GDM1 (cell line): ENCODE results near the gene C19orf85.

Source experiments
- DNase-seq: peaks from one replicate; lab custom pipeline; 2025; lab: John Stamatoyannopoulos, UW

C19orf85 gene

DNA sequence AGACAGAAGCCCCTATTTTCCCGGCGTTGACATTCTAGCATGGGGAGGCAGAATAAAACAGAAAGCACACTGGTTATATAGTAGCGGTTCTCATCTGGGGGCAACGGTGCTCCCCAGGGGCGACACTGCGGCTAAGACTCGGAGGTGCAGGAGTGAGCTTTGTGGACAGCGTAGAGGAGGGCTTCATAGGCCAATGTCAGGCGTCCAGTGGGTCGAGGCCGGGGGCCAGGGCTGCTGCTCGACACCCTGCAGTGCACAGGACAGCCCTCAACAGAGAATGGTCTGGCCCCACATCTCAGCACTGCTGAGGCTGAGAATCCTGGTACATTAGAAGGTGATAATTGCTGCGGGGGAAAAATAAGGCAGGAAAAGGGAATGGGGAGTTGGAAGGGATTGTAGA is 13.4 kb upstream of the C19orf85 start:
- DNase-seq, result no peak

DNA sequence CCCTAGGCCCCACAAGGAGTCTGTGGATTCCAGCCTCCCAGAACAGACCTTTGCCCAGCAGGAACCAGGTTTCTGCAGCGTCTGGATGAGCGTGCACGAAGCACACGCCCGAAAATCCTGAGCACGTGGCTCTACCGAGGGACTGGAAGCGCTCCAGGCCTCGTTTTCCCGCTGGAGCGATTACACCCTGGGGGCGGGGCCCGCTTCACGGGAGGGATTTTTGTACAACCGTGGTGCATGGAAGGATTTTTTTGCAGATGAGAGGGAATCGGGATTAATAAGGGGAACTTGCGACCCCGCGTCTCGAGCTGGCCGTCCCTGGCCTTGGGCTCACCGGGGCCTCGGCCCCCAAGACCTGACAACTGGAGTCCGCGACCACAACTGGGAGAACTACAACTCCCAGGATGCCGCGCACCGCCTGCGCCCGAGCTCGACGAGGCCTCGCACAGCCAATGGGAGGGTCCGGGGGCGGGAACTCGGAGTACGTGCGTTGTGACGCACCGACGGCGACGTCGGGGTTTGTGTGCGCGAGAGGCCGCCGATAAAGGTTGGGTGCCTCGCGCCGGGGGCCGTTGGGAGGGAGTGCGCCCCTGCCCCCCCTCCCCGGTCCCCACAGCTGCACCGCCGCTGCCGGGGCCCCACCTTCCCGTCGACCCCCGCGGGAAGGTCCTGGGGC is 11.7 kb upstream of the C19orf85 start, which contains the start of gene ZNF628:
Gene ZNF628, plus strand, starts transcription at position 518 of the 676 bp plus-strand sequence. CDS start 3,294 bp downstream, outside the sequence.
- DNase-seq, result peak; percentile 98

DNA sequence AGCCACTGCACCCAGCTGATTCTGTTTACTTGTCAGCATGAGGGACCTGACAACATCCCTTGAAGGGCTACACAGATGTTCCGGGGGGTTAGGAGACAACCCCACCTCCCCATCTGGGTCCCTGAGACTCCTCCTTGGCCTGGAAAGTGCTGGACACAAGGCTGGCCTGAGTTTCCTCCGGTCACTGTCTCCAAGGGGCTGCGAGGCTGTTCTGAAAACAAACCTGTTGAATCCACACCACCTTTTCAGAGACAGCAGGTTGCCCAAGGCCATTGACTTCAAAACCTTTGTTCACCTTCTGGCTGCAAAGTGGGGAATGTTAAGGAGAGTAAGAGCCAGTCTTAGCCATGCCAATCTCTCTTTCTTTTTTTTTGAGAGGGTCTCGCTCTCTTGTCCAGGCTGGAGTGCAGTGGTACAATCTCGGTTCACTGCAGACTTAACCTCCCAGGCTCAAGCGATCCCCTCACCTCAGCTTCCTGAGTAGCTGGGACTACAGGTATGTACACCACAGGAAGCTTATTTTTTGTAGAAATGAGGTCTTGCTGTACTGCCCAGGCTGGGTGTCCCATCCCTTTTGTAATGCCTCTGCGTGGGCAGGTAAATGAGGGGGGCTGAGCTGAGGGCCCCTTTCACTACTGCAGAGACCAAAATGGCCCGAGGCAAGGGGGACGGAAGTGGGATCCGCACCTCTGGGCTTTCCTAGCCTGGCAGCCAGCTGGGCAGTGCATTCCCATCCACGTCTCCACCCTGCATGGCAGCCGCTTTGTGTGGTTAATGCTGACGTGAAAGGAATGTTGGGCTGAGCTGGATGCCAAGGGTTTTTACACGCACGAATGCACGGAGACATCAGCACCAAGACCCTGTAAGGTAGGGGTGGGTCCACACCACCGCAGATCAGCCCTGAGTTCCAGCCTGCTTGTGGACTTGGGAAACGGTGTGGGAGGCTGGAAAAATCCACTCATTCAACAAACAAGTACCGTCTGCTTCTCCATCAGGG is 10.0 kb upstream of the C19orf85 start:
- DNase-seq, result no peak

DNA sequence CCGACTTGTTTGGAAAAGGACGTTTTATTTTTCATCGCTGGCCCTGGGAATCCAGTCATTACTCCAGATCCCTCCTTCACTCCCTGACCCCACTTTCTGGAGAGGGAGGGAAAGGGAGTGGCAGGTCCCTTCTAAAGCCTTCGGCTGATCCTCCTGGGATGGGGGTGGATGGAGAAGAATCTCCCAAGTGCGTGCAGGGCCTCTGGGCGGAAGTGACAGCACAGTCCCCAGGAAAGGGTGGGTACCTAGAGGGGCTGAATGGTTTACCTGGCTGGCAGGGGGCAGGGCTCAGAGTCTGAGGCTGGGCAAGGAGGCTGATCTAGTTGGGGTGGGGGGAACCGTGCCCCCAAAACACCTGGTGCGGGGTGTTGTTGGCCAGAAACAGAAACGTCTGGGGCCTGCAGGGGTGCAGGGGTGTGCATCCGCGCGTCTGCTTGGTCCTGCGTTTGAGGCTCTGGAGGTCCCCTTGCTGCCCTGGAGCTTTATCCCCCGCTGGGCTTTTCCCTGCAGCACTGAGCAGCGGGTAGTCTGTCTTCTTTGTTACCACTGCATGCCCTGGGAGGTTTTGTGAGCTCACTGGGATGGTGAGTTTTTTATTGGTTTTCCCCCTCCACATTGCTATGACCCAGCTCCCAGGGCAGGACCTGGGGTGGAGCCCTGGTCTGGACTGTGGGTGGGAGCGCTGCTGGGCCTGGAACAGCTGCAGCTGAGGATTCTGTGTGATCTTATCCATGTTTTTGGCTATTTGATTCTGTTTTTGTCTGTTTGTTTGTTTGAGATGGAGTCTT is 8.9 kb upstream of the C19orf85 start:
- no peak for DNase-seq

DNA sequence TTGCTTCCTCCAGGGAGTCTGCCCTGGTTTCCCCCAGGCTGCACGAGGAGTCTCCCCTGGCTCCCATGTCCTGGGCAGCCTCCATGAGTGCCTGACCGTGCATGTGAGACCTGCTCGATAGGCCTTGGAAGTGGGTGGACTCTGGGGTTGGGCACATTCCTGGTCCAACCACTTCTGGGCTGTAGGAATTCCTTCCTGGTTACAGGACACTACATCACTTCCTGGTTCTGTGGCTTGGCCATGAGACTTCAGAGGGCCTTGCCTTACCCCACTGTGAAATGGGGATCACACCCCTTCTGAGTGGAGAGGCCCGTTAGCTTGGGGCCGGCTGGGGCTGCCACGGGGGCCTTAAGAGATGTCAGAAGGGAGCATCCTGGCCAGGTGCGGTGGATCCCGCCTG is 7.9 kb upstream of the C19orf85 start:
- DNase-seq, result no peak

DNA sequence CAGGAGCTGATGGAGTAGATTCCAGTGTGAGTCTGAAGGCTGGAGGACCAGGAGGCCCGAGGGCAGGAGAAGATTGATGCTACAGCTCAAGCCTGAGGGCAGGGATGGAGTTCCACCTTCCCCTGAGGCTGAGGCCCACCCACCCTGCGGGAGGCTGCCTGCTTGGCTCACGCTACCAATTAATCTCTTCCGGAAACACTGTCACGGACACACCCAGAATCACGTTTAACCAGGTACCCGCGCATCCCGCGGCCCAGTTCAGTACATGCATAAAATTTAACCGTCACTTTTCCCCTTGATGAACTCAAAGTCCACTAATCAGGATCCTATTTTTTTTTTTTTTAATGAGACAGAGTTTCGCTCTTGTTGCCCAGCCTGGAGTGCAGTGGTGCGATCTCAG is 6.7 kb upstream of the C19orf85 start:
- DNase-seq, result no peak

DNA sequence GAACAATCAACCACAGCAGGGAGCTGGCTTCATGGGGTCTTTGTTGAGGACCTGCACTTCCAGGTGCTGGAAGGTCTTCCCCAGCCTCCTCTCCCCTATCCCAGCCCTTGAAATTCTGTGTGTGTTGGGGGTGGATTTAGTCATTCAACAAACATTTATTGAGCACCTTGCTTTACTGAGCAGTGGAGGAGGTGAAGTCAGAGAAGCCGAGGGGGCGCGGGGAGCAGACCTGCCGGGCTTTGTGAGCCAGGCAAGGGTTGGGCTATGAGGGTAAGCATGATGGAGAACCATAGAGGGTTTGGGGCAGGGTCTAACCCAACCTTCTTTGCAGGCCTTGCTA is 3.5 kb upstream of the C19orf85 start:
- no peak for DNase-seq

DNA sequence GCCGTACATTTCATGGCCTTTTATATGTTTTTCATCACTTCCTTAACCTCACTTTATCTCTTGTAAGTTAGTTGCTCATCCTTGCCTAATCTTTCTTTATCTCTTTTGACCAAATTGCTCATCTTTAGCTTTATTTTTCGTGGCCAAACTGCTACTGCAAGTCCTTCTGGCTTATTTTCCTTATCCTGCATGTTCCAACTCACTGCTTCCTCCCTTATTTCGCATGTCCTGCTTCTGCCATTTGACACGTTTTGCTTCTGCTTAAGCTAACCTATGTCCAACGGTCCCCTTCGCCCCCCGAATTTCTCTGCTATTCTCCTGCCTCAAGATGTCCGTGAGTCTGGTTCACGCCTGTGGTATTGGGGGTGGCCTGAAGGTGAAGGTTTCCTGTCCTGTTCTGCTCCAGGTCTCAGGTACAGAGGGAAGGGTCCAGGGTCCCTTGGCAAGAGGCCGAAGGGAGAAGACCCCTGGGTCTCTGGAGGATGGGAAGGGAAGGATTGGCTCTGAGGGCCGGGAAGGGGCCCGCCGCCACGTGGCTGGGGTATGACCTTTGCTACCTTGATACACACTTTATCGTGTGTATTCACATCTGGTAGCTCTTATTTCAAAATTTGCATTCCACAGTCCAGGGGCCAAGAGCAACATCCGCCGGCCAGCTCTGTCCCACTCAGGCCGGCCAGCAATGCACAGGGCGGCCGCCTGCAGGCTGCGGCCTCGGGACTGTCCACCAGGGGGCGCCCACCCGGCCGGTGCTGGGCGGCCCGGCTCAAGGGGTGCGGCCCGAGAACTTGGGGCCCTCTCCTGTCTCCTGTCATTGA is 2.9 kb upstream of the C19orf85 start:
- DNase-seq, result peak; percentile 10

DNA sequence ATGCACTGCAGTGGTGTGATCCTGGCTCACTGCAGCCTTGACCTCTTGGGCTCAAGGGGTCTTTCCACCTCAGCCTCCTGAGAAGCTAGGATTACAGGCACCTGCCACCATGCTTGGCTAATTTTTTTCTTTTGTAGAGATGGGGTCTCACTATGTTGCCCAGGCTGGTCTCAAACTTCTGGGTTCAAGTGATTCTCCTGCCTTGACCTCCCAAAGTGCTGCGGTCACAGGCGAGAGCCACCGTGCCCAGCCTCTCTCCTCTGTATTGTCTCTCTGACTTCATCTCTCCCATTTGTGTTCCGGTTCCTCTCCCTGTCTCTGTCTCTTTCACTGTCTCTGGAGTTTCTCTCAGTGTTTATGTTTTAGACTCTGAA is 1.7 kb upstream of the C19orf85 start:
- DNase-seq, result no peak

DNA sequence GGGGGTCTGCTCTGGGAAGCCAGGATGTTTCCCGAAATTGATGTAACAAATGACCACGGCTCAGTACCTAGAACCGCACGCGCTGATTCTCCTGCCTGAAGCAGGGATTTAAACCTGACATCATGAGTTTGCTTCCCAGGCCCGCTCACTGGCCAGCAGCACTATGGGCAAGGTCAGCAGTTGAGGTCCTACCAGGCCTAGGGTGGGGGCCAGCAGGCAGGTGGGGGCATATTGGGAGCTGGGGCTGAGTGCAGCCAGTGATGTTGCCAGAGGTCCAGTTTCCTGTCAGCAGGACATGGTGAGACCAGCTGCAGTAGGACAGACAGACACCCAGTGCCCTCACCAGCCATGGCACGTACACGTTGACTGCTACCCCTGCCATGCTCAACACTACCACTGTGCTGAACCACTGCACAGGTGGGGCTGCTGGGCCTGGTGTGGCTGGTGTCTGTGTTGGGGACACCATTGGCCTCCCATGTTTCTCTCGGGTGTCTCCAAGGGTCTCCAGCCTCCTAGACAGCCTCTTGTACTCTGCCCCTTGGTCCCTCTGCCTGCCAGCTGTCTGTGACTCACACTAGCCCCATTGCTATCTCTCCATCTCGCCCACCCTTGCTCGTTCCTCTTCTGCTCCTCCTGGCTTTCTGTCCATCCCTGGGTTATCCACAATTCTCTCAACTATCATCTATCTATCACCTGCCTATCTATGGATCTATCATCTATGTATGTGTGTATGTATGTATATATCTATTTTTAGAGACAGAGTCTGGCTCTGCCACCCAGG is 1.1 kb upstream of the C19orf85 start:
- DNase-seq, result no peak

DNA sequence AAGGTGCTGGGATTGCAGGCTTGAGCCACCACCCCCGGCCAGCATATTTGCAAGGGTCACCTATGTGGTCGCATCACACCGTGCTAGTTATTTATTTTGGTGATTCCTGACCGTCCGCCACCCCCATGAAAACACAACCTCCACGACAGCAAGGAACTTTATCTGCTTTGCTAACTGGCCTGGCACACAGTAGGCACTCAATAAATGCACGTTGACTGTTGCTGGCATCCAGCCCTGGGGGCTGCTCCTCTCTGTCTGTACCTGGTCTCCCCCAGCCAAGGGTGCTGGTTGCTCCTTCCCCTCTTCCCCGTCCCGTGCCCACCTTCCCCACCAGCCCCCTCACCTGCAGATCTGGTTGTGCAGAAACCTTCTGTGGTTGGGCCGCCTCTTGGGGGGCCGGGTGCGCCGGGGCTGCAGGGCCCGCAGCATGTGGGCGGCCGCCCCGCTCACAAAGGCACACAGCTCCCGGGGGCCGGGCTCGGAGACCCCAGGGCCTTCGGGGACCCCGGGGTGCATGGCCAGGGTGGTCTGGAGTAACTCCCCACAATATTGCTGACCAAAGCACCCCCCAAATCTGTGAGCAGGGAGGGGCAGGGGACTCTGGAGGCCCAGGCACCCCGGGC is 401 bp downstream of the C19orf85 start:
- DNase-seq, result no peak

DNA sequence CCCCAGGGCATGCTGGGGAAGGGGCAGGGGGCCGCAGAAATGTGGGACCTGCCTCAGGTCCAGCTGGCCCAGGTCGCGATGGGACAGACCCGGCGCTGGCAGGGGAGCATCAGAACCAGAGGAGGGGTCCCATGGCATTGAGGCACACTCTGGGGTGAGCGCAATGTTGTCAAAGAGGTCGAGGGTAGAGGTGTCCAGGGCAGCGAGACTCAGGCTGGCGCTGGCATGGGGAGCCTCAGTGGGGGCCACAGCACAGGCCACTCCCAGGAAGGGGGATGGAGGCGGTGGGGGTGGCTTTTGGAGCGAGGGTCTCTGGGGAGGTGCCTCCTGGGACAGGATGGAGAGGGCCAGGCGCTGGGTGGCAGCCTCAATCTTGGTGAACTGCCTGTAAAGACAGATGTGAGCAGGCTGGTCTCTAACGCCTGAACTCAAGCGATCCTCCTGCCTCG is 944 bp downstream of the C19orf85 start:
- DNase-seq, result no peak

DNA sequence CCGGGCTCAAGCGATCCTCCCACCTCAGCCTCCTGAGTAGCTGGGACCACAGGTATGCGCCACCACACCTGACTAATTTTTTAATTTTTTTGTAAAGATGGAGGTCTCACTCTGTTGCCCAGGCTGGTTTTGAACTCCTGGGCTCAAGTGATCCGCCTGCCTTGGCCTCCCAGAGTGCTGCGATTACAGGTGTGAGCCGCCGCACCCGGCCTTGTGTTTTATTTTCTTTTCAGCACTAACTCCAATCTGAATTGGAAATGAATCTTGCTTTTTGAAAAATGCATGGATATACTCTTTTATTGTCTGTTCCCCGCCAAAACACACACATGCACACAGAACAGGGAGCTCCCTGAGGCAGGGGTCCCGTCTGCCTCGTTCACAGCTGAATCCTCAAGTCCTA is 1.8 kb downstream of the C19orf85 start:
- DNase-seq, result no peak

DNA sequence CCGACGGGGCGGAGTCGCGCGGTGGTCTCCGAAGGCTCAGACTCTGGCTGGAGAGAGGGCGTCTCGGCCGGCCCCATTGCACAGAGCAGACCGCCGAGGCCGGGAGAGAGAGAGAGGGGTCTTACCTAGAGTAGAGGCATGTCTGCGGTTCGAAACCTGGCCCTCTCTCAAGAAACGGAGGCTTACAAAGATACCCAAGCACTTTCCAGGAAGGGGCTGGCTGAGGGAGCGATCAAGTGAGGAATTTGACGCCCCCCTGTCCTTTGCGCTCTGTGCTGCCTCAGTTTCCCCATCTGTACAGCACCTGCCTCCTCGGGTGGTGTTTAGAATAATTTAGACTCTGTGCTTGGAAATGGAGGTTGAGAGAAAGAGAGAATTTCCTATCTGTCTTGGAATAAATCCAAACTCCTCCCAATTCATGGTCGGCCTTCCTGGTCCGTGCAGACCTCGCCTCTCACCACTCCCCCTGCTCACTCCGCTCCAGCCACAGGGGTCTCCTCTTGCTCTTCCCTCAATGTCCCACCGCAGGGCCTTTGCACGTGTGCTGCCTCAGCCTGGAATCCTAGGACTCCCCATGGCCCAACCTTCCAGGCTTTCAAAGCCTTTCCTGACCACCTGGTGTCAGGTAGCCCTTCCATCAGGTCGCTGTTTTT is 2.5 kb downstream of the C19orf85 start:
- DNase-seq, result no peak

DNA sequence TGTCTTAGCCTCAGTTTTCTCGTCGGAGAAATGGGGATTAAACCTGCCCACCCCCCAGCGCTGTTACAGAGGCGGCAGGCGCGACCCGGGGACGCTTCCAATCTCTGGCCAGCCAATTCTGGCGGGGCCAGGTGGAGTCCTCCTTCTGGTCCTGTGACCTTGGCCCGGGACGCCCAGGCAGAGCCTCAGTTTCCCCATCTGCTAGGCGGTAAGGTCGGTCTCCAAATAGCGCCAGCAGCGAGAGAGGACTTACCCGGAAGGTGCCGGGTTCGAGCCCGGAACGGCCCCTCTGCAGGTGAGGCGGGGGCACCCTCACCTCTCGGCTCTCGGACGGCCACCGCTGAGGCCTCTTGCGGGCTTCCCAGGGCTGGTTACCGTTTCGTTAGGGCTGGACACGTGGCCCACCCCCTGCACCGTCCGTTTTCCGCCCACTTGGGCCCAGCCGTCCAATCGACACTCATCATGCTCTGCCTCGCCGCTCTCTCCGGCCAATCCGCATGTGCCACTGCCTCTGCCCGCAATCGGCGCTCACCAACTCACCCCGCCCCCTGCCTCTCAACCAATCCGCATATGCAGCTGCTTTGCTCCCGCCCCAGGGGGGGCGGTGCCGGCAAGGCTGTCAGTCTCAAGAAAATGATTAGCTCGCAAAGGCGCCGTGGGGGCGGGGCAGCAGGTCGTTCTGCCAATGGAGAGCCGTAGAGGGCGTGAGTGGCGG is 3.1 kb downstream of the C19orf85 start, which contains the start of gene ISOC2:
Gene ISOC2, minus strand, starts transcription at position 384 of the 715 bp plus-strand sequence. CDS start 5,156 bp downstream, outside the sequence.
- DNase-seq, result peak; percentile 99

DNA sequence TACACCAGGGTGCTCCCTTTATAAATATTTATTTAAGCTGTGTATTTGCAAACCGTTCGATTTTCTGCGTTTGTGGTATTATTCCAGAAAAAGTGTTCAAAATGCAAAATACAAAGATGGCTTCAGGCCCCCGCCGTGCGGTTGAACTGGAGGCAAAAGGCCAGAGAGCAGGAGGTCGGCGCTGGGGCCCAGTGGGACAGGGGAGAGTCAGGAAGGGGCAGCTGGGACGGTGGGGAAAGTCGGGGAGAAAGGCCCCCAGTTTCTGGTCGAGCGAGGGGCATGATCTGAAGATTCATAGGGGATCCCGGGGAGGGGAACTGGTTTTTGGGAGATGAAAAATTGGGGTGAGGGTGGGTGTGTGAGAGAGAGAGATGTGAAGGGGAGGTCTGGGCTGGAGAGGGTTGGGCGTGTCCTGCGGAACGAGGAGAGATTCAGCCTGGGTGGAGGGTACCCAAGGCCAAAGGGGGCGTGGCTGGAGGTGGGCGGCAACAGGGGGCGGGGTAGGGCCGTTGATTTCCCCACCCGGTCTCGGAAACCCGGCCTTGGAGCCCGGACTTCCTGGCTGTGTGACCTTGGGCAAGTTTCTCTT is 3.8 kb downstream of the C19orf85 start:
- peak; percentile 28 for DNase-seq

DNA sequence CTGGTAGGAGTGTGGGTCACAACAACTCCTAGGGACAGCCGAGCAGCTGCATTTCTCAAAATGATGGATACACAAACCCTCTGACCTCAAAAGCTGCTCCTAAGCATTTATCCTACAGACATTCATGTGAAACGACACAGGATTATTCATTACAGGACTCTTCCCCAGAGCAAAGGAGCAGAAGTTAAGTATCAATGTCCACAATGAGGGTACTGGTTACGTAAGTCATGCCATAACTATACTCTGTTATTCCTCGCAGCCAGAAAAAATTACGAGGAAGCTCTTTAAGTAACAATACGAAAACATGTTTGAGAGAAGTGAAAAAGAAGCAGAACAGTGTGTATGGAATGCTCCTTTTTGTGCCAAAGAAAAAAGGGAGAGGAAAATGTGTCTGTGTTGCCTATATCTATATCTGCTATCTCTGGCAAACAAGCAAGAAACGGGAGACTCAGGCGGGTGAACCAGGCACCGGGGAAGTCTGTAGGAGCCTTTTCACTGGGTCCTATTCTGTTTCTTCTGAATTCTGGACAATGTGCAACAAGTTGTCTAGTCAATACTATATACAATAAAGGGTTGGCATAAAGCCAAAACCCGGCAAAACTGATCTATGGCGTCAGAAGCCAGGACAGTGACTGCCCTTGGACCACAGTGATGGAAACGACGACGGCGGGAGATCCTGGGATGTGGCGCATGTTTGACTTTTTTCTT is 4.4 kb downstream of the C19orf85 start:
- DNase-seq, result no peak

DNA sequence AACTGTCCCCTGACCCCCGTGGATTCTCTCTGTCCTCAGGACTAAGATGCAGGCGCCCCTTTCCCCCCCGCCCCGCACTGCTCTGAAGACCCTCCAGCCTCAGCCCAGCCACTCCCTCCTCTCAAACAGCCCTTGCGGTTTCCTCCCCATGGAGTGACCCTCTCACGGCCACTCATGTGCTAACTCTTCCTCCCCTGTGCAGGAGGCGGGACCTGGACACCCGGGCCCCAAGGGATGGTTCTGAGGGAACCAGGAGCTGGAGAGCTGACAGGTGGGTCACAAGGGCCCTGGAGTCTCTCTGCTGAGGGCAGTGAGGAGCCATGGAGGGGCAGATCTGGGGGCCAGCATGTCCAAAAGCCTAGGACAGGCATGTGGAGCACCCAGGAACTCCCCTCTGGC is 5.0 kb downstream of the C19orf85 start:
- DNase-seq, result no peak
